WERI-Rb-1 (cell line): ENCODE results near the gene BTG2.

Experiments used
- DNase-seq: peaks from one replicate; pipeline ENCODE4 v3.0.0-alpha.2; 2020
- H3K27ac ChIP-seq: fragments of 250-450 bp; sonication (Bioruptor Pico); 2 replicates; pipeline ENCODE4 v1.5.1; 2020; ENCODE audit warnings: mild to moderate bottlenecking, moderate library complexity
- H3K27me3 ChIP-seq: fragments of 250-450 bp; sonication (Bioruptor Pico); 2 replicates; pipeline ENCODE4 v1.5.1; 2021; ENCODE audit warnings: mild to moderate bottlenecking, low read depth, moderate library complexity; ENCODE audit not compliant: insufficient read depth, severe bottlenecking
- H3K36me3 ChIP-seq: fragments of 250-450 bp; sonication (Bioruptor Pico); 2 replicates; pipeline ENCODE4 v1.5.1; 2020; ENCODE audit warnings: mild to moderate bottlenecking, moderate library complexity
- H3K4me3 ChIP-seq: 2 replicates; pipeline ENCODE4 v1.5.1; 2011; ENCODE audit warnings: low read depth, mild to moderate bottlenecking, control low read depth, low read length
- H3K9me3 ChIP-seq: fragments of 250-450 bp; sonication (Bioruptor Pico); 2 replicates; pipeline ENCODE4 v1.5.1; 2021; ENCODE audit warnings: mild to moderate bottlenecking, moderate library complexity; ENCODE audit not compliant: severe bottlenecking
- CTCF ChIP-seq: IDR thresholded peaks from 2 replicates; pipeline ENCODE4 v1.5.1; 2011; ENCODE audit warnings: low read depth, mild to moderate bottlenecking, control low read depth, inconsistent platforms, low read length

The BTG2 gene

DNA sequence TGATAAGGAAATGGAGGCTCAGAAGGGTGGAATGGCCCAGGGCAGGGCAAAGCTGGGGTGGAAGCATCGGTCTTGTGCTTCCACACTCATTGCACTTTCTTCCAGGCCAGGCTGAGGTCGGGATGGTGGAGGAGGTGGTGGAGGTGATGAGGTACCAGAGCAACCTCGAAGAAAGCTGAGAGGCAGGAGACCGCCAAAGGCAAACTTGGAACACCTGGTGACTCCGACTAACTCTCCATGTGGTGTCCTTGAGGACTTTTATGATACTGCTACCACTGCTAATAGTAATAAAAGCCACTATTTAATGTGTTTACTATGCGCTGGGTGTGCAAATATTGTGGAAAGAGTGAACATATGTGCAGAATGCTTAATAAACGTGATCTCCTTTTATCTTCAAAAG lies 16.9 kb upstream of the BTG2 start:
- Histone ChIP-seq H3K4me3 (no peak overlapping the region), H3K27ac (peak overlapping the region; percentile 82), H3K27me3 (no peaks in the 10 kb centered on the region), H3K36me3 (no peaks in the 10 kb centered on the region), H3K9me3 (no peaks in the 10 kb centered on the region)
- peak; percentile 29 for DNase-seq
- no peak for TF ChIP-seq CTCF

DNA sequence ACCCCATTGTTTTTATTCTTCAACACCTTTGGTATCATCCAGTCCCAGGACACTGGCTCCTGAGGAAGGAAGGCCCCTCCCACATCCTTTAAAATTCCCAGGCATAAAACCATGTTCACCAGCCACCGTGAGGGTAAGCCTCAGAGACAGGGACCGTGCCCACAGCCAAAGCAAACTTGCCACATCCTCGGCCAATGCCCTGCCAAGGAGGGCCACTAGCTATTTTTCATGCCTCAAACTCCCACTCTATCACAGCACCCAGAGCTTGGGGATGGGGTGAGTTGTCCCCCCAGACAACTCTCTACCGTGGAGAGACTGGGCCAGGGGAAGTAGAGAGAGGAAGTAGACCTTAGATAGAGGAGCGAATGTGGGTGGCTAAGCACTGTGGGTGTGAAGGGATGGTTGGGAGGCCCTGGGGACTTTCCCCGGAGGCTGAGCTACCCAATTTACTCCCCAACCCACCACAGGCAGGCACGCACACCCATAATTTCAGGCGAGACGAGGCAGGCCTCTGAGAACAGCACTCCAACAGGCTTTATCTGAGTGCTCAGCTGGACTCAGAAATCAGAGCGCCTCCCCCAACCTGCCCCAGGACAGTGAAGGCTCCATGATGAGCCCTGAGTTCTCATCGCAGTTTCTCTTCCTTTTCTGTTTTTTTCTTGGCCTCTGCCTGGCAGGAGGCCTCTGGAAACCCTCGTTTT lies 15.9 kb upstream of the BTG2 start:
- no peaks in the 10 kb centered on the region for H3K27me3 ChIP-seq
- no peaks in the 10 kb centered on the region for H3K36me3 ChIP-seq
- H3K9me3 ChIP-seq = no peaks in the 10 kb centered on the region
- no peak overlapping the region for H3K4me3 ChIP-seq
- TF ChIP-seq CTCF = no peak
- DNase-seq = peak; percentile 62
- peak overlapping the region; percentile 82 for H3K27ac ChIP-seq

- Histone ChIP-seq H3K27me3 (no peaks in the 10 kb centered on the region), H3K4me3 (no peak overlapping the region), H3K27ac (peak overlapping the region; percentile 82)
These were observed 15.4 kb upstream of the BTG2 start for GRCh38 chr1:203289982-203290260.

GRCh38 chr1:203290261-203291089 lies 14.8 kb upstream of the BTG2 start:
- H3K36me3 ChIP-seq = no peaks in the 10 kb centered on the region
- TF ChIP-seq CTCF = no peak
- H3K27ac ChIP-seq = peak overlapping the region; percentile 82
- no peaks in the 10 kb centered on the region for H3K27me3 ChIP-seq
- peak; percentile 100 for DNase-seq
- H3K9me3 ChIP-seq = no peaks in the 10 kb centered on the region
- no peak overlapping the region; the same call in 1 of the 2 replicates for H3K4me3 ChIP-seq

More at GRCh38 chr1:203289982-203290260, 15.4 kb upstream of the BTG2 start:
- H3K9me3 ChIP-seq = no peaks in the 10 kb centered on the region
- no peak for TF ChIP-seq CTCF
- DNase-seq = no peak
- H3K36me3 ChIP-seq = no peaks in the 10 kb centered on the region

GRCh38 chr1:203291201-203292096 lies 13.9 kb upstream of the BTG2 start:
- TF ChIP-seq CTCF = no peak
- no peaks in the 10 kb centered on the region for H3K27me3 ChIP-seq
- H3K36me3 ChIP-seq = no peaks in the 10 kb centered on the region
- peak; percentile 69 for DNase-seq
- H3K4me3 ChIP-seq = no peak overlapping the region
- no peaks in the 10 kb centered on the region for H3K9me3 ChIP-seq
- H3K27ac ChIP-seq = peak overlapping the region; percentile 82
